Ectodermal cell (in vitro differentiated cells): ENCODE measurements around the gene MARCHF5.
"Not testable (repeated sequence)": the region's sequence is repeated elsewhere in the genome, so short reads cannot be mapped to it uniquely, and the experiment has no call there.

Source experiments
- H3K27ac ChIP-seq: 2 replicates; pipeline ENCODE4 v1.7.0; 2013; ENCODE audit warnings: mild to moderate bottlenecking, low read depth, low read length; ENCODE audit not compliant: insufficient read depth, poor library complexity, severe bottlenecking
- H3K27me3 ChIP-seq: 2 replicates; pipeline ENCODE4 v1.7.0; 2013; ENCODE audit warnings: mild to moderate bottlenecking, low read length; ENCODE audit not compliant: insufficient read depth, control insufficient read depth, poor library complexity, severe bottlenecking
- H3K36me3 ChIP-seq: one replicate; pipeline ENCODE4 v1.7.0; 2013; ENCODE audit warnings: low read length; ENCODE audit not compliant: control insufficient read depth, insufficient read depth
- H3K4me1 ChIP-seq: one replicate; pipeline ENCODE4 v1.7.0; 2013; ENCODE audit warnings: low read length; ENCODE audit not compliant: control insufficient read depth, insufficient read depth
- H3K4me3 ChIP-seq: 2 replicates; pipeline ENCODE4 v1.7.0; 2013; ENCODE audit warnings: low read depth, low read length, control low read depth; ENCODE audit not compliant: insufficient read depth
- H3K9me3 ChIP-seq: 2 replicates; pipeline ENCODE4 v1.7.0; 2013; ENCODE audit warnings: mild to moderate bottlenecking, low read length, moderate library complexity; ENCODE audit not compliant: control insufficient read depth
- WGBS, 2 experiments: methylation state at CpG; one replicate each; pipeline ENCODE4 v1.1.7; 2013; ENCODE audit warnings: missing lambda C conversion rate in 2 of 2; 5-methylcytosine and 5-hydroxymethylcytosine counted together

MARCHF5 gene

GRCh38 chr10:92385831-92386230 is 94.9 kb downstream of the MARCHF5 start:
- H3K9me3 ChIP-seq, result no peaks in the 10 kb centered on the region
- H3K4me1 ChIP-seq, result no peaks in the 10 kb centered on the region
- no peaks in the 10 kb centered on the region for H3K27me3 ChIP-seq
- H3K36me3 ChIP-seq, result no peaks in the 10 kb centered on the region
- H3K4me3 ChIP-seq, result no peak overlapping the region
- 83 to 96% methylated on average over 1 to 2 of the region's 2 CpGs for WGBS, 2 experiments
- H3K27ac ChIP-seq, result no peak overlapping the region

- Histone ChIP-seq H3K4me3 (no peak overlapping the region), H3K4me1 (no peaks in the 10 kb centered on the region), H3K36me3 (no peaks in the 10 kb centered on the region), H3K27ac (no peak overlapping the region), H3K27me3 (no peaks in the 10 kb centered on the region), H3K9me3 (no peaks in the 10 kb centered on the region)
- 30 to 35% methylated on average over 11 of the region's 11 CpGs for WGBS, 2 experiments
Observed at GRCh38 chr10:92387289-92387940, 96.4 kb downstream of the MARCHF5 start.

- H3K27ac ChIP-seq, H3K9me3 ChIP-seq, H3K36me3 ChIP-seq, H3K4me3 ChIP-seq, H3K4me1 ChIP-seq, H3K27me3 ChIP-seq: not testable (repeated sequence)
- WGBS, 2 experiments, result 0% methylated on average over 1 of the region's 1 CpG; no CpG with 5 or more reads in 1 of the 2 experiments
Observed at GRCh38 chr10:92393173-92393572, 102.2 kb downstream of the MARCHF5 start.

DNA sequence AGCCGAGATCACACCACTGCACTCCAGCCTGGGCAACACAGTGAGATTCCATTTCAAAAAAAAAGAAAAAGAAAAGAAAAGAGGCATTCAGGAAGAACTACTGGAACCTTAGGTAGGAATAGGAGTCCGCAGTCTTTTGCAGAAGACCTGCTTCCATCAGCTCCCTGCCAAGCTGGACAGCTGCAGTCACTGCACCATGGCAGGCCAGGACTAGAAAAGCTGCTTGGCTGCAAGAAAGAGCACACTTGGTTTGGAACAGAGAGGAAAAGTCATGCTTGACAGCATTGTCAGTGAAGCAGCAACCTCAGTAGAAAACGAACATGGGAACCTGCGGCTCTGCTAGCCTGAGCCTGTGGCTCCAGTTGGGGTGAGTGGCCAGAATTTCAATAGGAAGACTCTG is 104.3 kb downstream of the MARCHF5 start:
- Histone ChIP-seq H3K9me3 (no peaks in the 10 kb centered on the region), H3K4me1 (no peaks in the 10 kb centered on the region), H3K36me3 (no peaks in the 10 kb centered on the region), H3K4me3 (no peak overlapping the region), H3K27me3 (no peaks in the 10 kb centered on the region), H3K27ac (no peak overlapping the region)
- WGBS, 2 experiments, result 60 to 64% methylated on average over 4 of the region's 4 CpGs

- H3K4me3 ChIP-seq, H3K27ac ChIP-seq, H3K9me3 ChIP-seq, H3K4me1 ChIP-seq, H3K36me3 ChIP-seq, H3K27me3 ChIP-seq: not testable (repeated sequence)
- 92 to 95% methylated on average over 5 of the region's 5 CpGs for whole genome bisulfite sequencing, 2 experiments
Observed at GRCh38 chr10:92402234-92402633, 111.3 kb downstream of the MARCHF5 start.
